ENCODE results near the gene RRM2.

RRM2 gene

GRCh38 chr2:10157293-10157692, 34.8 kb downstream of the RRM2 start:
- no peak for DNase-seq (ENCODE audit: low read depth in 2 of 2)

GRCh38 chr2:10158681-10159080, 36.1 kb downstream of the RRM2 start:
- DNase-seq (ENCODE audit: low read depth in 2 of 2) = no peak

- DNase-seq (ENCODE audit: low read depth in 2 of 2) = no peak
Measured at GRCh38 chr2:10159086-10159485, 36.5 kb downstream of the RRM2 start.

DNA sequence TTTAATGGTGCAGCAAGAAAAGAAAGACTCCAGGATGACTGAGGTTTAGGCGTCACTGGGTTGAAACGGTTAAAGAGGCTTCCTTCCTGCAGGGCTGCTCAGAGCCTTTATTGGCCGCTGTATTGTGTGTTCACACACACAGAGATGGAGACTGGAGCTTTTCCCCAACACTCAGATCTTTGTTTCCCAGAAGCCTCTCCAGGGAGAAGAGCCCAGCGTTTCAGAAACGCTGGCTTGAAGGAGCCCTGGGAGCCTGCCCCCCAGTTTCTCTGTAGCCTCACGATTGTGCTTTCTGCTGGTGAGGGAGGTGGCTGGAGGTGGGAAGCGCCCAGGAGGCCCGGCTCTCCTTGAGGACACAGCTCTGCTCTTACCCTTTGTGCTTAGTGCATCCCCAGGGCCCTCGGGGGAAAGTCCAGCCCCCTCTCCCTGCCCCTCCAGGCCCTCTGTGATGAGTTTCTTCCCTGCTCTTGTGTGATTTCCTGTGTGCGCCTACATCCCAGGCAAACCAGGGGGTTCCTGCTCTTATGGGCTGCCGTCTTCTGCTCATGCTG, 37.1 kb downstream of the RRM2 start:
- no peak for DNase-seq (ENCODE audit: low read depth in 2 of 2)

GRCh38 chr2:10160203-10160955, 37.8 kb downstream of the RRM2 start:
- no peak for DNase-seq (ENCODE audit: low read depth in 2 of 2)

- DNase-seq (ENCODE audit: low read depth in 2 of 2) = no peak
Measured at GRCh38 chr2:10161206-10161931, 38.8 kb downstream of the RRM2 start.

- DNase-seq (ENCODE audit: low read depth in 2 of 2) = no peak
Measured at GRCh38 chr2:10161961-10162441, 39.5 kb downstream of the RRM2 start.

GRCh38 chr2:10162586-10163497, 40.3 kb downstream of the RRM2 start:
- no peak for DNase-seq (ENCODE audit: low read depth in 2 of 2)

GRCh38 chr2:10163498-10164486, 41.3 kb downstream of the RRM2 start:
- DNase-seq (ENCODE audit: low read depth in 2 of 2) = no peak

DNA sequence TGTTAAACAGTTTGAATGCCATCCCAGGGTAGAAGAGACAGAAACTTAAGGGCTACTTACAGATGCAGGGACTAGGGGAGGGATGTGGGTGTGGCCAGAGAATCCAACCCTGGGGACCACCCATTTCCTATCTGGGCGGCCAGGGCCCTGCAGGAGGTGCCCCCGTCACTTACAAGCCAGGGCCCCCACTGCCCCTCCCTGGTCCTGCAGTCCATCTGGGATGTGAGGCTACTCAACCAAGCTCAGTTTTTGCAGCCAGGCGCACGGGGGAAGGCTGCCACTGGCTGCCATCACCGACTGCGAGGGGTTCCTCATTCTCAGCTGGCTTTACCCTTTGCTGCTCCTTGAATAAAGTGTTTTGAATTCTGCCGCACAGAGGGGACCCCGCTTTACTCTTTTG, 42.1 kb downstream of the RRM2 start:
- no peak for DNase-seq (ENCODE audit: low read depth in 2 of 2)

DNA sequence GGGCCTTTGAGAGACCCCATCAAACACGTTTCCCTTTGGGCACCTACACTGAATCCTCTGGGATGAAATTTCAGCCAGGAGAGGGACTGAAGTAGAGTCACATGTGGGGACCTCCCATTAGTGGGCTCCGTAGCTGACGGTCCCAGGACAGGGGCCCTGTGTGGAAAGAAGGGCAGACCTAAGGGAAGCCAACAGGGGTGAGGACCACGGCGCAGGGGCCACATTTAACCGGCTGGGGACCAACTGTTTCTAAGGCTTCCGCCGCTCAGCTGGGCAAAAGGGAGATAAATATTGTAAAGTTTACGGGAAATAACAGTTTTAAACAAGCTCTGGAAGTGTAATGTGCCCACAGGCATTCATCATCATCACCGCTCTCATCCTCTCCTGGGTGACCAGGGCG, 42.7 kb downstream of the RRM2 start:
- no peak for DNase-seq (ENCODE audit: low read depth in 2 of 2)

DNA sequence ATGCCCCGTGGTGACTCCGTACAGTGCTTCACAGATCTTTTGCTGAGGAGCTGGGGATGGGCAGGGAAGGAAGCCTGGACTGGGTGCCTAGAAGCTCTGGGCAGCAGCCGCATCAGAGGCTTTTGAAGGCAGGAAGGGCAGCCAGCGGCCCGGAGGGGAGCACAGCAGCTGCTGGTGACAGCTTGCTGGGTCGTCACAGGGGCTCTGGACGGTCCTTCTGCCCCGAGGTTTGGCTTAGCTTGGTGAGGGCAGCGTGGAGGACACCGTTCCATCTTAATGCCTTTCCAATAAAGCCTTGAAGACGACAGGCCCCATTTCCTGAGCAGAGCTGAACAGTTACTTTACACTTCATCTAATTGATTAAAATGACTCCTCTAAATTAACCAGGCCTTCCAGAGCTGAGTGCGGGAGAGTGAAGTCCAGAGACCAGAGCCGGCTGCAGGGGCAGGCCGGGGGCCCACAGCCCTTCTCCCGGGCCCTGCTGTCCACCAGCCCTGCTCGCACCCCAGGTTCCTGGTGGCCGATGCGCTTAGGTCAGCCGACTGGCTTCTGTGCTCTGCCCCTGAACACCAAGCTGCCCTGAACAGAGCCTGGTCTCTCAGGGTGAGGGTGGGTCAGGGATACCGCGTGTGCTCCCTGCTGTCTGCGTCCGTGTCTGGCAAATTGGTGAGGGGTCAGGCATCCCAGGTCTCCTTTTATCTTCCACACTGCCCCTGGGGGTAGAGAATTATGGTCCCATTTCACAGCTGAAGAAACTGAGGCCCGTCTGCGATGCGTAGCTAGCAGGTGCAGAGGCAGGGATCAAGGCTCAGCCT, 43.5 kb downstream of the RRM2 start:
- DNase-seq (ENCODE audit: low read depth in 2 of 2) = no peak

- no peak for DNase-seq (ENCODE audit: low read depth in 2 of 2)
Measured at GRCh38 chr2:10166676-10167292, 44.2 kb downstream of the RRM2 start.

GRCh38 chr2:10167316-10167715, 44.8 kb downstream of the RRM2 start:
- no peak for DNase-seq (ENCODE audit: low read depth in 2 of 2)

- DNase-seq (ENCODE audit: low read depth in 2 of 2) = no peak
Measured at GRCh38 chr2:10168221-10168620, 45.7 kb downstream of the RRM2 start.

GRCh38 chr2:10169053-10169578, 46.6 kb downstream of the RRM2 start:
- DNase-seq (ENCODE audit: low read depth in 2 of 2) = no peak

GRCh38 chr2:10169581-10169980, 47.0 kb downstream of the RRM2 start:
- no peak for DNase-seq (ENCODE audit: low read depth in 2 of 2)

GRCh38 chr2:10170256-10170655, 47.7 kb downstream of the RRM2 start:
- DNase-seq (ENCODE audit: low read depth in 2 of 2) = no peak
